ENCODE results near the gene PARVA. TPM values are rescaled to one million over a fixed set of nuclear protein-coding genes. Genes with fewer than 3 reads are reported as not detected.

Gene PARVA
- total RNA-seq, 1 donor from 2014 or later = 170 TPM

GRCh38 chr11:12420040-12420439 lies 42.7 kb downstream of the PARVA start:
- DNase-seq (ENCODE audit: low spot score) = no peak
- TF ChIP-seq, protein P1, sequence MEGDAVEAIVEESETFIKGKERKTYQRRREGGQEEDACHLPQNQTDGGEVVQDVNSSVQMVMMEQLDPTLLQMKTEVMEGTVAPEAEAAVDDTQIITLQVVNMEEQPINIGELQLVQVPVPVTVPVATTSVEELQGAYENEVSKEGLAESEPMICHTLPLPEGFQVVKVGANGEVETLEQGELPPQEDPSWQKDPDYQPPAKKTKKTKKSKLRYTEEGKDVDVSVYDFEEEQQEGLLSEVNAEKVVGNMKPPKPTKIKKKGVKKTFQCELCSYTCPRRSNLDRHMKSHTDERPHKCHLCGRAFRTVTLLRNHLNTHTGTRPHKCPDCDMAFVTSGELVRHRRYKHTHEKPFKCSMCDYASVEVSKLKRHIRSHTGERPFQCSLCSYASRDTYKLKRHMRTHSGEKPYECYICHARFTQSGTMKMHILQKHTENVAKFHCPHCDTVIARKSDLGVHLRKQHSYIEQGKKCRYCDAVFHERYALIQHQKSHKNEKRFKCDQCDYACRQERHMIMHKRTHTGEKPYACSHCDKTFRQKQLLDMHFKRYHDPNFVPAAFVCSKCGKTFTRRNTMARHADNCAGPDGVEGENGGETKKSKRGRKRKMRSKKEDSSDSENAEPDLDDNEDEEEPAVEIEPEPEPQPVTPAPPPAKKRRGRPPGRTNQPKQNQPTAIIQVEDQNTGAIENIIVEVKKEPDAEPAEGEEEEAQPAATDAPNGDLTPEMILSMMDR (IDR thresholded peaks at IDR 0.05) = no peak
- no peaks in the 10 kb centered on the region for H3K27me3 Mint-ChIP-seq (ENCODE audit: low read depth)
- no peaks in the 10 kb centered on the region for H3K36me3 Mint-ChIP-seq (ENCODE audit: low read depth)
- no peak overlapping the region for H3K4me3 Mint-ChIP-seq (ENCODE audit: unreplicated experiment)
- H3K4me1 Mint-ChIP-seq (ENCODE audit: low read depth) = peaks cover 61% of the 10 kb centered on the region
- no peaks in the 10 kb centered on the region for H3K9me3 Mint-ChIP-seq (ENCODE audit: low read depth)
- peak overlapping the region; percentile 58 for H3K27ac Mint-ChIP-seq (ENCODE audit: unreplicated experiment)

DNA sequence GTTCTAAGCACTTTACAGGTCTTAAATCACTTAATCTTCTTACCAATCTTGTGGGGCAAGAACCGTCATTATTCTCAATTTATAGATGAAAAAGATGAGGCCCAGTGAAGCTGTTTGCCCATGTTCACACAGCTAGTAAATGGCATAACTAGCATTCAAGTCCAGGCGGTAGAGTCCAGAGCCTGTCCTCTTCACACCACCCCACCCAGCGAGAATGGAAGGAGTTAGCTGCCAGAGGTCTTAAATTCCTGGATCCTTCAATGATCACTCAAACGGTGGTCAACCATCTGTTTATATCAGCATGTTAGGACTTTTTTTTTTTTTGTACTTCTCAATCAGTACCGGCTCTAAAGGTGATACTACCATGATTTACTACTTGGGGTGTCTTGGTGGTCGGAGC lies 43.3 kb downstream of the PARVA start:
- H3K4me1 Mint-ChIP-seq (ENCODE audit: low read depth) = peaks cover 60% of the 10 kb centered on the region
- DNase-seq (ENCODE audit: low spot score) = no peak
- H3K27me3 Mint-ChIP-seq (ENCODE audit: low read depth) = no peaks in the 10 kb centered on the region
- H3K9me3 Mint-ChIP-seq (ENCODE audit: low read depth) = no peaks in the 10 kb centered on the region
- H3K36me3 Mint-ChIP-seq (ENCODE audit: low read depth) = no peaks in the 10 kb centered on the region
- no peak overlapping the region for H3K4me3 Mint-ChIP-seq (ENCODE audit: unreplicated experiment)
- peak overlapping the region; percentile 32 for H3K27ac Mint-ChIP-seq (ENCODE audit: unreplicated experiment)
- TF ChIP-seq, protein P1 (IDR thresholded peaks at IDR 0.05) = no peak

- TF ChIP-seq, protein P1 (IDR thresholded peaks at IDR 0.05) = no peak
- DNase-seq (ENCODE audit: low spot score) = no peak
- Mint-ChIP-seq H3K4me1 (ENCODE audit: low read depth) (peaks cover 53% of the 10 kb centered on the region), H3K27me3 (ENCODE audit: low read depth) (no peaks in the 10 kb centered on the region), H3K36me3 (ENCODE audit: low read depth) (no peaks in the 10 kb centered on the region), H3K9me3 (ENCODE audit: low read depth) (no peaks in the 10 kb centered on the region), H3K27ac (ENCODE audit: unreplicated experiment) (no peak overlapping the region), H3K4me3 (ENCODE audit: unreplicated experiment) (no peak overlapping the region)
Measured at GRCh38 chr11:12421386-12421785, 44.0 kb downstream of the PARVA start.

GRCh38 chr11:12426176-12426575 lies 48.8 kb downstream of the PARVA start:
- Mint-ChIP-seq H3K27ac (ENCODE audit: unreplicated experiment) (no peak overlapping the region), H3K4me1 (ENCODE audit: low read depth) (peaks cover 21% of the 10 kb centered on the region), H3K4me3 (ENCODE audit: unreplicated experiment) (no peak overlapping the region), H3K27me3 (ENCODE audit: low read depth) (no peaks in the 10 kb centered on the region), H3K9me3 (ENCODE audit: low read depth) (no peaks in the 10 kb centered on the region), H3K36me3 (ENCODE audit: low read depth) (no peaks in the 10 kb centered on the region)
- no peak for DNase-seq (ENCODE audit: low spot score)
- TF ChIP-seq, protein P1 (IDR thresholded peaks at IDR 0.05) = no peak

- H3K27ac Mint-ChIP-seq (ENCODE audit: unreplicated experiment) = no peak overlapping the region
- H3K27me3 Mint-ChIP-seq (ENCODE audit: low read depth) = no peaks in the 10 kb centered on the region
- H3K36me3 Mint-ChIP-seq (ENCODE audit: low read depth) = no peaks in the 10 kb centered on the region
- H3K4me3 Mint-ChIP-seq (ENCODE audit: unreplicated experiment) = no peak overlapping the region
- H3K4me1 Mint-ChIP-seq (ENCODE audit: low read depth) = peaks cover 45% of the 10 kb centered on the region
- TF ChIP-seq, protein P1 (IDR thresholded peaks at IDR 0.05) = no peak
- DNase-seq (ENCODE audit: low spot score) = no peak
- H3K9me3 Mint-ChIP-seq (ENCODE audit: low read depth) = no peaks in the 10 kb centered on the region
Measured at GRCh38 chr11:12429155-12429554, 51.8 kb downstream of the PARVA start.

Data from chondrocyte (in vitro differentiated cells).